NCI-H128 (cell line): ENCODE measurements around the gene MS4A7.

Source experiments
- DNase-seq: peaks from one replicate; lab custom pipeline; 2025; ENCODE audit not compliant: unreplicated experiment; lab: John Stamatoyannopoulos, UW

Gene MS4A7

DNA sequence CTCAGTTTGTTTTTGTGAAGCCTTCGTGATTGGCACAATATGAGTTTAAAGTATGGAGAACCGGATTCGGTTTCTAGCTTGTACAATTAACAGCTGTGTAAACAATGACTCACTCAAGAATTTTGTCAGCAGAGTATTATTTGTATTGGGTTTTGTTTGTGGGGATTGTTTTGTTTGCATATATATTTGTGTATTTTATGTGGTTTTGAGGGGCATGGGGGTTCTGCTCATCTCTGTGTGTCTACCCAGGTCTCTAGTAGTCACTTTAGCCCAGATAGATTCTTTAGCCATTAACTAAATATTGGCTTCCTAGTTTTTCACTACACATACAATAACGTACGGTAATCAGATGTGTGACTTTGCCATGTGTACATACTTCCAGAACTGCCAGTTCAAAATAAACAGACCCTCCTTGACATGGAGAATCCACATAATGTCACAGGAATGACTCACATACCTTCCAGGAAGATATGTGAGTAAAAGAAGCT is 7.5 kb upstream of the MS4A7 start:
- no peak for DNase-seq

DNA sequence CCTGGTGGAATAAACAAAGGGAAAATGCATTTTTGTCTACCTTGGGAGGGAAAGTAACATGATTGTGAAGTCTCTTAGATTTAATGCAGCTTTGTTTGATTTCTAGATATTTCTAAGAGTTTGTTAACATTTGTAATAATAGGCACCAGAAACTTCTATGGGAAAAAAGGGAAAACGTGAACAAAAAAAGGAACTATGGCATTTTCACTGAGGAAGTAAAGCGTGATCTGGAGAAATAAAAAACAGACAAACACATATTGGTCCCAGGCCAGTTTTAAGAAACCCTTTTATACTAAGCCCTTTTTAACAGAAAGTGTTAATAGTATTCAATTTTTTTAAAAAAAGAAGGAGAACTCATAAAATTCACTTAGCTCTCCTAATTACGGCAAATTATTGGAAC is 6.9 kb upstream of the MS4A7 start:
- no peak for DNase-seq

DNA sequence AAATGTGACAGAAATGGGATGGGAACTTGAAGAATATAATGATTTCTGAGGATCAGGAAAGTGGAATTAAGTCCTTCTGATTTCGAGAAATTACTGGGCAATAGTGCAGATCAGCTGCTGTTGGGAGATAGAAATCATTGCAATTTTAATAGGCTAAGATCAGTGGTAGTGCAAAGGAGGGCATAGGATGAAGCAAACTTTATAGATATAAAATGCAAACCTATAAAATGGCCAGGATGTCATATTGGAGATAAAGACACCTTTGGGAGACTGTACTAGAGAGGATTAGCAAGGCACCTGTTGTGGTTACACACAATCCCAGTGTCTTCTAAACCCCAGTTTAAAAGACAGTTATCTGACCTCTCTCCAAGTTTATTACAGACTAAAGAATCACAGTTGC is 6.5 kb upstream of the MS4A7 start:
- DNase-seq: no peak

GRCh38 chr11:60372767-60373166 is 5.6 kb upstream of the MS4A7 start:
- no peak for DNase-seq

- no peak for DNase-seq
Observed at GRCh38 chr11:60375316-60375715, 3.0 kb upstream of the MS4A7 start.

DNA sequence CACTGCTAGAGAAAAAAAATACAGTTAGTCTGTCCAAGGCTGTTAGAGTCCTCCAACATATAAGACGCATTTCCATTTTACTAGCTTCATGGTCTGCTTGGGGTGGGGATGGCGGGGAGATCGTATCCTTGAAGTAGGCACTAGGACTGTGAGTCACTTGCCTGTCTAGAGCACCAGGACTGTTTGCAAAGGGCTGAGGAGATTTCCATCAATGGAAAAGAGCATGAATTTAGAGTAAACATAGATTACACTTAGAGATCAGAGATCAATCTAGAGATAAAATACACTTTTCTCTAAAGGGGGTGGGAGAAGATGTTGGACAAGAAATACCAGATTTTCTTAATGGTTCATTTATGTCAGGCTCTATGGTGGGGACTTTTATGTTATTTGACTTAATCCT is 1.7 kb upstream of the MS4A7 start:
- DNase-seq: no peak

DNA sequence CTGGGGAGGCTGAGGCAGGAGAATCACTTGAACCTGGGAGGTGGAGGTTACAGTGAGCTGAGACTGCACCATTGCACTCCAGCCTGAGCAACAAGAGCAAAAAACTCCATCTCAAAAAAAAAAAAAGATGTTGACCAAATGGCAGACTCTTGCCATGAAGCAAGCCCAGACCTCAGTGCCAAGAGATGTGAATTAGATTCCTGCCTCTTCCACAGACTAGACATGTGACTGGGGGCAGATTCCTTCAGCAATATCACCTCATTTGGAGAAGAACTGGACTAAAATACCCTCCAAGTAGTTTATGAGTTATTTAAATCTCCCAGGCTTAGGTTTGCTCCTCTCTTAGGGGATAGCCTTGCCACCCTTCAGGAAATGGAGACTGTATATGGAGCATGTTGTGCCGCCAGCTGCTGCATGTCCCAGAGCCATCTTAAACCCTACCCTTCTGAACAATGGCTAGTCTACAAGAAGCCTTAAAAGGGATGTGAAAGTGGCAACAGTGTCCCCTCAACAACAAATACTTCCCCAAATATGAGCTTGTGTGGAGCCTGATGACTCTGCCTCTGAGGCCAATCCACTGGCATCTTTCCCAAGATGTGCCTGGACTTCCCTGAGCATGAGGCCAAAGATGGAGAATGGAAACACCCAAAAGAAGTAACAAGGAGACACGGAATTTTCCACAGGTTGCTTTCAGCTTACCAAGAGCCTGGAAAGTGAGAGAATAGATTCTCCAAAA is 763 bp upstream of the MS4A7 start:
- no peak for DNase-seq

DNA sequence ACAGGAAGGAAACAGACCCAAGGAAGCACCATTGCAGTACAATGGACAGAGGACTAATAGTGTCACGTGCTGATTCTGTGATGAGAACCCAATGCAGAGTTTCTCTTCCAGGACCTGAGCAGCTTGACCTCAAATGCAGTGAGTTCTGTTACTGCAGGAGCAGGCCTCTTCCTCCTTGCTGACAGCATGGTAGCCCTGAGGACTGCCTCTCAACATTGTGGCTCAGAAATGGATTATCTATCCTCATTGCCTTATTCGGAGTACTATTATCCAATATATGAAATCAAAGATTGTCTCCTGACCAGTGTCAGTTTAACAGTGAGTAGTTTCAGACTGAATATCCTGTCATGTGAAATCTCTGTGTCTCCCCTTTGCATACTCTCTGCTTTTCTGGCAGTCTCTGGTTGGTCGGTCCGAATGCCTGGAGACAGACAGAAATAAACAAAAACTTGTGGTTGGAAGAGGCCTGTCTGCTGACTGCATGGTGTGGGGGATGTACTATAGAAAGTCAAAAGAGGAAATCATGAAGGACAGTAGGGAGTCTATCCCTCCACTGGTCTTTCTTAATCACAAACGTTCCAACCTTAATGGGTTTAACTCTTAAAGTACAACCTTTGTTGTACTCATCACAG is 11.1 kb downstream of the MS4A7 start:
- no peak for DNase-seq

- no peak for DNase-seq
Observed at GRCh38 chr11:60390419-60390818, 12.1 kb downstream of the MS4A7 start.

GRCh38 chr11:60392361-60392760 is 14.0 kb downstream of the MS4A7 start:
- no peak for DNase-seq

DNA sequence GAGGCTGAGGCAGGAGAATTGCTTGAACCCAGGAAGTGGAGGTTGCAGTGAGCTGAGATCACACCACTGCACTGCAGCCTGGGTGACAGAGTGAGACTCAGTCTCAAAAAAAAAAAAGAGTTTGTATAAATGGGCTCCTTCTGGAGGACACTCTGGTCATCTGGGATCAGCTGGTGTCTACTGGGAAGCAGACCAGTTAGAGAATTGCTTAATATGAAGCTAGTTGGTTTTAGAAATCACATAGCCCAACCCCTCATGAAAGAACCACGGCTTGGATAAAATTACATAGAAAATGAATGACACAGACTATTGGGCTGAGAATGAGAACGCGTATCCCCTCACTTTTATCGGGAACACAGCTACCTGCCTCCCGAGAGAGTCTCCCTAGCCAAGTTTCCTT is 14.7 kb downstream of the MS4A7 start:
- no peak for DNase-seq

DNA sequence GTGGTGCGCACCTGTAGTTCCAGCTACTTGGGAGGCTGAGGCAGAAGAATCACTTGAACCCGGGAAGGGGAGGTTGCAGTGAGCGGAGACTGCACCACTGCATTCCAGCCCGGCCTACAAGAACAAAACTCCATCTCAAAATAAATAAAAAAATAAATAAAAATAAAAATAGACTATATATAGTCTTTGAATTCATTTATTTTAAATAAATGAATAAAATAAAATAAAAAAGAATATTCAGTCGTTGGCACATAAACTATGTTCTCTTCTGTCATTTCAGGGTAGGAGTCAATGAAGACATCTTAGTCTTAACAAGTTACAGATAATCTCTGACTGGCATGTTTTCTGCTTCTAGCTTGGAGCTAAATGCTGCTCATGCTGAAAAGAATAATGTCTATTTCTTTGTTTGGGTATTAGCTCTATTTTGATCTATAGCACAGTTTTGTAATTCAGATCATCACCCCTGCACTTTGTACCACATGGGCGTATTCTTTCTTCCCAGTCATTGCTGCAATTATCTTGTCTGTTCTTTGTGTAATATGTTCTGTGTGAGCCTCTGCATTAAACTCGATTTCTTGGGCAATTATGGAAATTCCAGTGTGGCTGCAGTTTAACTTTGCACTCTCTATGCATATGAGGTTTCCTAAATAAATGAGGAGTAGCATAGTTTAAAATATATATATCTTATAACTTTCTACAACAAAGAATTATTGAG is 16.5 kb downstream of the MS4A7 start:
- no peak for DNase-seq

DNA sequence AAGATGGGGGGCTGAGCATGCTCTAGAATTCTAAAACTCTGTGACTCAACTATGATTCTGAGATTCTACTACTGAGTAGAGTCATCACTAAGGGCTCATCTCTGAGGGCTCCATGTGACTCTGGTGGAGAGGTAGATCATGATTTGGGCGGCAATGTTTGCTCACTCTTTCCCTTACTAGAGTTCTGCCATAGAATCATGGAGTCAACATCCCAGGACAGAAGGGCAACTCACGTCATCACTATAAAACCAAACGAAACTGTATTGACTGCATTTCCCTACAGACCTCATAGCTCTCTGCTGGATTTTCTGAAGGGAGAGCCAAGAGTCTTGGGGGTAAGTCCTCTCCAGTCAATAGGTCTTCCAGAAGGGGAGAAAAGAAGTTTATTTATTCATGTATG is 18.1 kb downstream of the MS4A7 start, which contains the start of gene MS4A14:
MS4A14 (plus strand) TSS at position 78 of the 400 bp plus-strand sequence; CDS start at position 198, 120 bp downstream.
- no peak for DNase-seq

- DNase-seq: no peak
Observed at GRCh38 chr11:60396799-60397198, 18.5 kb downstream of the MS4A7 start.

GRCh38 chr11:60420015-60420414 is 41.7 kb downstream of the MS4A7 start:
- no peak for DNase-seq

DNA sequence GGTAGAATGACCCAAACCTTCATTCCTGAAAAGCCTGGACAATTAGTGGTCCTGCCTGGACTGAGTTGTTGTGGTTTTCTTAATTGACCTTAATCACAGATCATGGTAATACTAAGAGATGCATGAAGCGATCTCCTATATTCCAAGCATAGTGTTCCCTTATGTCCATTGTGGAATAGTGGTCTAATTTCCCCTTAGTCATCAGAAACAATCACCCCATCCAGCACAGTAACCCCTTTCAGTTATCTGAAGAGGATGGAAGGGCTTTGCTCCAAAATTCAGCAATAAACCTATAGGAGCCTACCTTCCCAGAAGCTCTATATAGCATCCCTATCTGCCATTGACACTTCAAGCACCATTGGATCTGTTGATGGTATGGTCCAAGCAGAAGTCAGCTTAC is 44.3 kb downstream of the MS4A7 start:
- no peak for DNase-seq

- no peak for DNase-seq
Observed at GRCh38 chr11:60428517-60428916, 50.2 kb downstream of the MS4A7 start.

DNA sequence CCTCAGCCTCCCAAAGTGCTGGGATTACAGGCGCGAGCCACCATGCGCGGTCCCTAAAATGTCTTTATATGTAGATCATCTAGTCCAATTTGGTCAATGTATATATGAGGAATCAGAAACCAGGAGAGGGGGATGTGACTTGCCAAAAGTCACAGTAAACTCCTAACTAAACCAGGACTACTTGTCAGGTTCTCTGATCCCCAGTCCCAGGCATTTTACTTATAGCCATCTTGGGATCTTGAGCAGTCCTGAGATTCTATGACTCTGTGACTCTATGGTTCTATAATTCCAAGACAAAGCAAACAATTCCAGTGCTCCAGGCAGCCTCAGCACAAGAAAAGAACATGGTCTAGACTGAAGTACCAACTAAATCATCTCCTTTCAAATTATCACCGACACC is 50.9 kb downstream of the MS4A7 start, which contains the start of gene MS4A5:
MS4A5 (plus strand) TSS at position 301 of the 400 bp plus-strand sequence. CDS start 103 bp downstream, outside the sequence.
- no peak for DNase-seq

DNA sequence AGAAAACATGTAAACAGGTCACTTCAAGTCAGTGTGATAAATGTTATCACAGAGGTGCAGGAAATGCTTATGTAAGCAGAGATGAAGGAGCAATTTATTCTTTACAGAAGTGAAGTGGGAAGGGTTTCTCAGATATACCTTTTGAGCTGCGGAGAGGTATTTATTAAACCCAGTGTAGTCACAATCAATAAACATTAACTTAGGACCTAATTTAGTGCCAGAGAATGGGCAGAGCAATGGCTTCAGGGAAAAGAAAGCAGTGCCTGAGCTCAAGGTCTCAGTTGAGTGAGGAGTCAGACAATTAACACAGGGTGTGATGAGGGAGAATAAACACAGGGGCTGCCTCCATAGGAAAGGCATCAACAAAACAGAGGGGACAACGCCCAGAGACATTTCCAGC is 52.9 kb downstream of the MS4A7 start:
- no peak for DNase-seq

GRCh38 chr11:60433401-60433800 is 55.1 kb downstream of the MS4A7 start:
- DNase-seq: no peak
